H1 (cell line): ENCODE results near the gene KAT5. TPM values are rescaled to one million over a fixed set of nuclear protein-coding genes. Genes with fewer than 3 reads are reported as not detected.

Experiments used
- CTCF ChIA-PET: fragments of 300-600 bp; sonication (Branson Sonifier 250); formaldehyde crosslinking; loops from one replicate; lab custom pipeline; 2021; ENCODE audit not compliant: partially characterized antibody; lab: Charles Lee
- POLR2A ChIA-PET: fragments of 300-600 bp; sonication (Branson Sonifier 250); formaldehyde crosslinking; loops from one replicate; lab custom pipeline; 2021; ENCODE audit warnings: inconsistent platforms; ENCODE audit not compliant: partially characterized antibody; lab: Charles Lee
- DNase-seq, 2 experiments: peaks; one replicate each; pipeline versions ENCODE4 v3.0.0 to v3.0.0-alpha.2; 2010 to 2022; ENCODE audit warnings: low spot score in 2 of 2, low read depth in 1 of 2, mixed read lengths in 1 of 2
- FAIRE-seq: peaks from 2 replicates; lab custom pipeline; 2011; peaks lifted over from hg19 to GRCh38; lab: Jason Lieb, UNC
- H2AFZ ChIP-seq: 2 replicates; pipeline ENCODE4 v1.8.1; 2012; ENCODE audit warnings: low read length, inconsistent platforms
- H2AK5ac ChIP-seq: 2 replicates; pipeline ENCODE4 v1.6.1; 2013; ENCODE audit warnings: low read depth, low read length
- H2BK120ac ChIP-seq: replicated peaks from 2 replicates; pipeline ENCODE3; 2013; ENCODE audit warnings: low read depth, low read length, inconsistent platforms
- H2BK12ac ChIP-seq: 2 replicates; pipeline ENCODE4 v1.6.1; 2013; ENCODE audit warnings: low read depth, low read length
- H2BK15ac ChIP-seq: 2 replicates; pipeline ENCODE4 v1.6.1; 2013; ENCODE audit warnings: low read length
- H2BK20ac ChIP-seq: 2 replicates; pipeline ENCODE4 v1.6.1; 2013; ENCODE audit warnings: low read length
- H2BK5ac ChIP-seq: 2 replicates; pipeline ENCODE4 v1.6.1; 2013; ENCODE audit warnings: low read depth, low read length
- H3K14ac ChIP-seq: 2 replicates; pipeline ENCODE4 v1.6.1; 2013; ENCODE audit warnings: inconsistent platforms; ENCODE audit not compliant: insufficient read length
- H3K18ac ChIP-seq: 2 replicates; pipeline ENCODE4 v1.6.1; 2013; ENCODE audit warnings: low read length; ENCODE audit errors: extremely low read depth
- H3K23ac ChIP-seq: 2 replicates; pipeline ENCODE4 v1.6.1; 2013; ENCODE audit warnings: inconsistent platforms; ENCODE audit not compliant: insufficient read length
- H3K23me2 ChIP-seq: 2 replicates; pipeline ENCODE4 v1.6.1; 2013; ENCODE audit warnings: low read depth, low read length
- H3K27ac ChIP-seq: 2 replicates; pipeline ENCODE4 v1.6.1; 2011; ENCODE audit warnings: low read depth, low read length, inconsistent platforms
- H3K27me3 ChIP-seq, 4 experiments: replicated peaks in 1 of 4; 1 replicate in 1 of 4; 2 replicates in 3 of 4; pipeline versions ENCODE4 v1.6.1 to v1.8.1; 2011 to 2013; ENCODE audit warnings: low read length in 3 of 4, mild to moderate bottlenecking in 3 of 4, inconsistent platforms in 2 of 4, mixed read lengths in 2 of 4, moderate library complexity in 1 of 4; ENCODE audit not compliant: control insufficient read depth in 3 of 4, insufficient read depth in 3 of 4; ENCODE audit errors: extremely low read depth in 1 of 4
- H3K36me3 ChIP-seq, 4 experiments: 2 replicates each; pipeline versions ENCODE4 v1.6.1 to v1.8.1; 2011 to 2013; ENCODE audit warnings: mild to moderate bottlenecking in 4 of 4, low read length in 3 of 4, moderate library complexity in 2 of 4, control low read depth in 1 of 4, inconsistent platforms in 1 of 4; ENCODE audit not compliant: insufficient read depth in 4 of 4, control insufficient read depth in 2 of 4
- H3K4ac ChIP-seq: replicated peaks from 2 replicates; pipeline ENCODE3; 2013; ENCODE audit warnings: low read length, low read depth, mixed read lengths, inconsistent platforms; ENCODE audit not compliant: insufficient read length
- H3K4me1 ChIP-seq, 4 experiments: replicated peaks in 1 of 4; 1 replicate in 1 of 4; 2 replicates in 3 of 4; pipeline versions ENCODE4 v1.6.1 to v1.8.1; 2011 to 2013; ENCODE audit warnings: low read length in 3 of 4, inconsistent platforms in 2 of 4, mixed read lengths in 1 of 4; ENCODE audit not compliant: insufficient read depth in 4 of 4, control insufficient read depth in 3 of 4
- H3K4me2 ChIP-seq, 2 experiments: 2 replicates each; pipeline versions ENCODE4 v1.6.1 to v1.8.1; 2011 to 2013; ENCODE audit warnings: low read depth in 2 of 2, low read length in 2 of 2, control low read depth in 1 of 2, inconsistent platforms in 1 of 2, mild to moderate bottlenecking in 1 of 2; ENCODE audit not compliant: insufficient read depth in 1 of 2
- H3K4me3 ChIP-seq, 4 experiments: fragments of 200-600, 300-600 bp in 1 of 4; sonication (generic), shearing (Covaris generic), sonication (Bioruptor Twin) in 1 of 4; 2 replicates each; pipeline versions ENCODE4 v1.5.1 to v1.8.1; 2011 to 2016; ENCODE audit warnings: low read length in 4 of 4, low read depth in 3 of 4, control low read depth in 2 of 4, inconsistent platforms in 2 of 4, mild to moderate bottlenecking in 2 of 4, mixed read lengths in 1 of 4, moderate library complexity in 1 of 4; ENCODE audit not compliant: insufficient read depth in 2 of 4; ENCODE audit errors: extremely low read depth in 1 of 4
- H3K56ac ChIP-seq: replicated peaks from 2 replicates; pipeline ENCODE3; 2013; ENCODE audit warnings: low read depth, mild to moderate bottlenecking, mixed read lengths, low read length, inconsistent platforms; ENCODE audit not compliant: insufficient read length
- H3K79me1 ChIP-seq: 2 replicates; pipeline ENCODE4 v1.6.1; 2013; ENCODE audit warnings: low read depth, low read length, control low read depth
- H3K79me2 ChIP-seq, 2 experiments: 2 replicates each; pipeline versions ENCODE4 v1.6.1 to v1.8.1; 2012 to 2013; ENCODE audit warnings: low read length in 2 of 2, mild to moderate bottlenecking in 2 of 2, inconsistent platforms in 1 of 2; ENCODE audit not compliant: insufficient read depth in 2 of 2, control insufficient read depth in 1 of 2
- H3K9ac ChIP-seq, 4 experiments: replicated peaks in 1 of 4; 1 replicate in 1 of 4; 2 replicates in 3 of 4; pipeline versions ENCODE4 v1.6.1 to v1.8.1; 2011 to 2013; ENCODE audit warnings: low read depth in 3 of 4, low read length in 3 of 4, control low read depth in 2 of 4, mild to moderate bottlenecking in 2 of 4, moderate library complexity in 2 of 4, inconsistent platforms in 1 of 4; ENCODE audit errors: extremely low read depth in 1 of 4
- H3K9me3 ChIP-seq, 2 experiments: 2 replicates each; pipeline versions ENCODE4 v1.6.1 to v1.8.1; 2012 to 2013; ENCODE audit warnings: mild to moderate bottlenecking in 2 of 2, moderate library complexity in 2 of 2, control low read depth in 1 of 2, inconsistent platforms in 1 of 2, low read depth in 1 of 2, low read length in 1 of 2, mixed read lengths in 1 of 2; ENCODE audit not compliant: insufficient read depth in 2 of 2
- H4K20me1 ChIP-seq, 2 experiments: replicated peaks in 1 of 2; 2 replicates each; pipeline versions ENCODE3 to v1.8.1; 2011 to 2013; ENCODE audit warnings: inconsistent platforms in 2 of 2, low read length in 2 of 2, mild to moderate bottlenecking in 1 of 2; ENCODE audit not compliant: insufficient read depth in 2 of 2, control insufficient read depth in 1 of 2
- H4K5ac ChIP-seq: 2 replicates; pipeline ENCODE4 v1.6.1; 2013; ENCODE audit warnings: low read length, low read depth, mixed read lengths, inconsistent platforms; ENCODE audit not compliant: insufficient read length
- H4K8ac ChIP-seq: 2 replicates; pipeline ENCODE4 v1.8.0; 2013; ENCODE audit warnings: mild to moderate bottlenecking, moderate library complexity, low read length, inconsistent platforms; ENCODE audit not compliant: insufficient read depth; ENCODE audit errors: extremely low read depth
- H4K91ac ChIP-seq: replicated peaks from 2 replicates; pipeline ENCODE3; 2013; ENCODE audit warnings: low read length, mixed read lengths, inconsistent platforms; ENCODE audit not compliant: insufficient read length
- CEBPB ChIP-seq: IDR thresholded peaks from 2 replicates; pipeline ENCODE4 v1.6.1; 2012; ENCODE audit warnings: low read depth, low read length
- MAFK ChIP-seq: IDR thresholded peaks from 2 replicates; pipeline ENCODE4 v1.6.1; 2012; ENCODE audit warnings: low read depth, mild to moderate bottlenecking, improper control_type of control experiment, low read length
- NRF1 ChIP-seq: IDR thresholded peaks from 2 replicates; pipeline ENCODE4 v1.6.1; 2011; ENCODE audit warnings: mild to moderate bottlenecking, low read depth, low read length, improper control_type of control experiment
- POU5F1 ChIP-seq: IDR thresholded peaks from 2 replicates; pipeline ENCODE4 v1.6.1; 2011; ENCODE audit warnings: low read depth, mild to moderate bottlenecking, low read length, moderate library complexity
- RXRA ChIP-seq: IDR thresholded peaks from 2 replicates; pipeline ENCODE4 v1.6.1; 2011; ENCODE audit warnings: low read depth, mild to moderate bottlenecking, low read length, moderate library complexity; ENCODE audit not compliant: insufficient read depth
- SIX5 ChIP-seq: IDR thresholded peaks from 2 replicates; pipeline ENCODE4 v1.6.1; 2011; ENCODE audit warnings: mild to moderate bottlenecking, low read depth, low read length
- SP1 ChIP-seq: IDR thresholded peaks from 2 replicates; pipeline ENCODE4 v1.6.1; 2011; ENCODE audit warnings: low read depth, low read length
- TAF7 ChIP-seq: optimal IDR thresholded peaks from 2 replicates; pipeline ENCODE3; 2011; ENCODE audit warnings: low read depth, mild to moderate bottlenecking, inconsistent platforms, low read length, moderate library complexity, borderline replicate concordance
- TEAD4 ChIP-seq: IDR thresholded peaks from 2 replicates; pipeline ENCODE4 v1.6.1; 2012; ENCODE audit warnings: low read depth, low read length, inconsistent platforms, mixed read lengths
- USF2 ChIP-seq: IDR thresholded peaks from 2 replicates; pipeline ENCODE4 v1.6.1; 2011; ENCODE audit warnings: low read length, improper control_type of control experiment
- ZNF274 ChIP-seq: IDR thresholded peaks from 2 replicates; pipeline ENCODE4 v1.7.0; 2012; ENCODE audit warnings: low read length, borderline replicate concordance; ENCODE audit errors: extremely low read depth
- WGBS, 2 experiments: shearing (Covaris generic) in 1 of 2; methylation state at CpG; one replicate each; pipeline versions ENCODE4 v1.1.6 to v1.1.7; 2013 to 2015; ENCODE audit warnings: low lambda C conversion rate in 2 of 2, mixed read lengths in 2 of 2, inconsistent platforms in 1 of 2, low coverage in 1 of 2, missing lambda C conversion rate in 1 of 2; ENCODE audit not compliant: insufficient replicate concordance in 2 of 2, insufficient coverage in 1 of 2, insufficient read length in 1 of 2; ENCODE audit errors: extremely low coverage in 1 of 2, missing lambda C conversion rate in 1 of 2; 5-methylcytosine and 5-hydroxymethylcytosine counted together
- polyA plus RNA-seq, 7 experiments: library from polyadenylated mRNA; depleted of rRNA in 3 of 7; stranded (reverse) in 5 of 7; unstranded in 2 of 7; fragments of >200 nt in 5 of 7; fragments of 200-250 nt in 2 of 7; gene quantifications; 1 replicate in 5 of 7; 2 replicates in 1 of 7; 4 replicates in 1 of 7; pipeline versions ENCODE4 v1.2.1 to v1.2.3, GENCODE V29; 2011 to 2013; ENCODE audit warnings: missing spikeins in 2 of 7, mixed read lengths in 2 of 7
- total RNA-seq: library from RNA; stranded (reverse); fragmentation: NEBNext Ultra II Directional; extraction: Animal tissue kit (Norgen Biotek cat#: 25700); gene quantifications from 2 replicates; pipeline ENCODE4 v1.2.1, GENCODE V29; 2021

Gene KAT5
- total and polyA plus RNA-seq, 2 of the 8 experiments (the other 6 are each of a cell fraction or from before 2014, with no cell fraction given): 26.7 to 37.4 TPM

- Histone ChIP-seq H3K9me3 (no peaks in the 10 kb centered on the region), H3K79me1 (peaks cover 2% of the 10 kb centered on the region), H3K4ac (no peak overlapping the region), H3K27ac (no peak overlapping the region), H3K36me3 (peaks cover 23 to 44% (median 43%) of the 10 kb centered on the region in 4 experiments), H2AFZ (no peak overlapping the region), H3K4me2 (no peak overlapping the region), H4K8ac (no peak overlapping the region), H2AK5ac (no peak overlapping the region), H3K9ac (no peak overlapping the region), H3K4me1 (peaks cover 2 to 8% (median 4%) of the 10 kb centered on the region in 4 experiments; a peak in 3 of 7 replicates), H3K23me2 (peaks cover 11% of the 10 kb centered on the region; the same call in 1 of the 2 replicates), H4K91ac (no peak overlapping the region), H4K5ac (no peak overlapping the region), H4K20me1 (peaks cover 0 to 21% of the 10 kb centered on the region in 2 experiments), H2BK5ac (no peak overlapping the region), H2BK15ac (no peak overlapping the region), H2BK12ac (no peak overlapping the region), H3K18ac (no peak overlapping the region), H3K79me2 (0 out of 4 replicates have a peak, but pooled peaks cover 0 to 4% of the 10 kb centered on the region in 2 experiments), H3K27me3 (no peaks in the 10 kb centered on the region), H2BK20ac (no peak overlapping the region), H3K4me3 (no peak overlapping the region), H3K23ac (no peak overlapping the region), H3K56ac (no peak overlapping the region), H2BK120ac (no peak overlapping the region), H3K14ac (no peak overlapping the region)
- 91% methylated on average over 7 of the region's 7 CpGs; no CpG with 5 or more reads in 1 of the 2 experiments for WGBS, 2 experiments
- no peak for DNase-seq
- POLR2A ChIA-PET: interaction anchor here (0.8 to 3.1 kb wide), 3 partner anchors 11 to 143 kb away, joined by 3 to 25 read pairs (median 8); no protein-coding TSS in a partner anchor
- no peak for FAIRE-seq
- CTCF ChIA-PET: interaction anchor here (0.6 to 4.9 kb wide), 7 partner anchors 9 to 171 kb away, joined by 3 to 24 read pairs (median 3); no protein-coding TSS in a partner anchor
- TF ChIP-seq POU5F1: no peak
- no peak for TF ChIP-seq SP1
- no peak for TF ChIP-seq USF2
- no peak for TF ChIP-seq TAF7
- no peak for TF ChIP-seq ZNF274
- TF ChIP-seq NRF1: no peak
- no peak for TF ChIP-seq MAFK
- no peak for TF ChIP-seq SIX5
- TF ChIP-seq CEBPB: no peak
- TF ChIP-seq RXRA: no peak
- TF ChIP-seq TEAD4: no peak
Observed at GRCh38 chr11:65716302-65716701, 4.2 kb downstream of the KAT5 start.
